ENCODE measurements around the gene EIF5.

The EIF5 gene

DNA sequence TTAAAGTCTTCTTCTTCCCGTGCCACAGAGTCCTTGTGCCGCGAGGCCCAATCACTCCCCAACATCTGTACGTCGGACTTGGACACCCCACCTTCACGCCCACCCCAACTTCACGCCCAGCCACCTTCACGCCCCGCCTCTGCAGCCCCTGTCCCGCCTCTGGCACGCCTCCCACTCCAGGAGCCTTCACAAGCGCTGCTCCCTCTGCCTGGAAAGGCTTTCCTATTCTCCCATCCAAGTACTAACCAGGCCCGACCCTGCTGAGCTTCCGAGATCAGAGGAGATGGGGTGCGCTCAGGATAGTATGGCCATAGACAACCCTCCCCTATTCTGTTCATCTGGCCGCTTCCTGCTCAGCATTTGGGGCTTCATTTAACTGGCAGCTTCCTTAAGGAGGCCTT lies 17.3 kb upstream of the EIF5 start:
- CTCF ChIA-PET = no interaction called here
- peak; percentile 82 for TF ChIP-seq ZFHX2 (tag by site-specific recombination; conservative IDR thresholded peaks at IDR 0.05)
- TF ChIP-seq ZNF223 (tag by site-specific recombination; IDR thresholded peaks at IDR 0.05) = no peak
- TF ChIP-seq ZNF23 (tag by site-specific recombination; IDR thresholded peaks at IDR 0.05; ENCODE audit: borderline replicate concordance) = no peak
- TF ChIP-seq, protein P1, sequence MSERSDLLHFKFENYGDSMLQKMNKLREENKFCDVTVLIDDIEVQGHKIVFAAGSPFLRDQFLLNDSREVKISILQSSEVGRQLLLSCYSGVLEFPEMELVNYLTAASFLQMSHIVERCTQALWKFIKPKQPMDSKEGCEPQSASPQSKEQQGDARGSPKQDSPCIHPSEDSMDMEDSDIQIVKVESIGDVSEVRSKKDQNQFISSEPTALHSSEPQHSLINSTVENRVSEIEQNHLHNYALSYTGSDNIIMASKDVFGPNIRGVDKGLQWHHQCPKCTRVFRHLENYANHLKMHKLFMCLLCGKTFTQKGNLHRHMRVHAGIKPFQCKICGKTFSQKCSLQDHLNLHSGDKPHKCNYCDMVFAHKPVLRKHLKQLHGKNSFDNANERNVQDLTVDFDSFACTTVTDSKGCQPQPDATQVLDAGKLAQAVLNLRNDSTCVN (tag by site-specific recombination; optimal IDR thresholded peaks at IDR 0.05) = no peak
- peak; percentile 86 for TF ChIP-seq EGR2 (tag by site-specific recombination; IDR thresholded peaks at IDR 0.05; ENCODE audit: low read depth)
- H3K27ac ChIP-seq (ENCODE audit: extremely low read depth, low read depth, low read length) = no peak overlapping the region

GRCh38 chr14:103317251-103317650 lies 16.8 kb upstream of the EIF5 start:
- TF ChIP-seq, protein P2, sequence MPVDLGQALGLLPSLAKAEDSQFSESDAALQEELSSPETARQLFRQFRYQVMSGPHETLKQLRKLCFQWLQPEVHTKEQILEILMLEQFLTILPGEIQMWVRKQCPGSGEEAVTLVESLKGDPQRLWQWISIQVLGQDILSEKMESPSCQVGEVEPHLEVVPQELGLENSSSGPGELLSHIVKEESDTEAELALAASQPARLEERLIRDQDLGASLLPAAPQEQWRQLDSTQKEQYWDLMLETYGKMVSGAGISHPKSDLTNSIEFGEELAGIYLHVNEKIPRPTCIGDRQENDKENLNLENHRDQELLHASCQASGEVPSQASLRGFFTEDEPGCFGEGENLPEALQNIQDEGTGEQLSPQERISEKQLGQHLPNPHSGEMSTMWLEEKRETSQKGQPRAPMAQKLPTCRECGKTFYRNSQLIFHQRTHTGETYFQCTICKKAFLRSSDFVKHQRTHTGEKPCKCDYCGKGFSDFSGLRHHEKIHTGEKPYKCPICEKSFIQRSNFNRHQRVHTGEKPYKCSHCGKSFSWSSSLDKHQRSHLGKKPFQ (tag by site-specific recombination; IDR thresholded peaks at IDR 0.05) = no peak
- TF ChIP-seq ZNF16 (tag by site-specific recombination; IDR thresholded peaks at IDR 0.05; ENCODE audit: low read depth) (no peak), ZNF645 (tag by site-specific recombination; IDR thresholded peaks at IDR 0.05) (no peak), ZNF704 (tag by site-specific recombination; IDR thresholded peaks at IDR 0.05) (no peak), SETDB1 (IDR thresholded peaks at IDR 0.05; ENCODE audit: insufficient read length, low read length) (no peak), GFI1B (tag by site-specific recombination; IDR thresholded peaks at IDR 0.05) (no peak), ZNF341 (tag by site-specific recombination; IDR thresholded peaks at IDR 0.05; ENCODE audit: low read depth) (no peak), ZNF513 (tag by site-specific recombination; IDR thresholded peaks at IDR 0.05) (no peak), ZNF138 (tag by site-specific recombination; IDR thresholded peaks at IDR 0.05; ENCODE audit: borderline replicate concordance) (no peak), ZNF10 (tag by site-specific recombination; IDR thresholded peaks at IDR 0.05) (no peak)
- TF ChIP-seq, protein P3, sequence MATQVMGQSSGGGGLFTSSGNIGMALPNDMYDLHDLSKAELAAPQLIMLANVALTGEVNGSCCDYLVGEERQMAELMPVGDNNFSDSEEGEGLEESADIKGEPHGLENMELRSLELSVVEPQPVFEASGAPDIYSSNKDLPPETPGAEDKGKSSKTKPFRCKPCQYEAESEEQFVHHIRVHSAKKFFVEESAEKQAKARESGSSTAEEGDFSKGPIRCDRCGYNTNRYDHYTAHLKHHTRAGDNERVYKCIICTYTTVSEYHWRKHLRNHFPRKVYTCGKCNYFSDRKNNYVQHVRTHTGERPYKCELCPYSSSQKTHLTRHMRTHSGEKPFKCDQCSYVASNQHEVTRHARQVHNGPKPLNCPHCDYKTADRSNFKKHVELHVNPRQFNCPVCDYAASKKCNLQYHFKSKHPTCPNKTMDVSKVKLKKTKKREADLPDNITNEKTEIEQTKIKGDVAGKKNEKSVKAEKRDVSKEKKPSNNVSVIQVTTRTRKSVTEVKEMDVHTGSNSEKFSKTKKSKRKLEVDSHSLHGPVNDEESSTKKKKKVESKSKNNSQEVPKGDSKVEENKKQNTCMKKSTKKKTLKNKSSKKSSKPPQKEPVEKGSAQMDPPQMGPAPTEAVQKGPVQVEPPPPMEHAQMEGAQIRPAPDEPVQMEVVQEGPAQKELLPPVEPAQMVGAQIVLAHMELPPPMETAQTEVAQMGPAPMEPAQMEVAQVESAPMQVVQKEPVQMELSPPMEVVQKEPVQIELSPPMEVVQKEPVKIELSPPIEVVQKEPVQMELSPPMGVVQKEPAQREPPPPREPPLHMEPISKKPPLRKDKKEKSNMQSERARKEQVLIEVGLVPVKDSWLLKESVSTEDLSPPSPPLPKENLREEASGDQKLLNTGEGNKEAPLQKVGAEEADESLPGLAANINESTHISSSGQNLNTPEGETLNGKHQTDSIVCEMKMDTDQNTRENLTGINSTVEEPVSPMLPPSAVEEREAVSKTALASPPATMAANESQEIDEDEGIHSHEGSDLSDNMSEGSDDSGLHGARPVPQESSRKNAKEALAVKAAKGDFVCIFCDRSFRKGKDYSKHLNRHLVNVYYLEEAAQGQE (tag by site-specific recombination; IDR thresholded peaks at IDR 0.05) = no peak
- no peaks in the 10 kb centered on the region for H3K9me3 ChIP-seq (ENCODE audit: control insufficient read depth, insufficient read depth, low read depth, low read length)
- POLR2A ChIA-PET = no interaction called here
- H3K27ac ChIP-seq (ENCODE audit: extremely low read depth, low read depth, low read length) = no peak overlapping the region
- H3K4me1 ChIP-seq (ENCODE audit: control insufficient read depth, insufficient read depth, low read length) = no peaks in the 10 kb centered on the region
- no peak overlapping the region for H3K4me3 ChIP-seq (ENCODE audit: low read depth, low read length)
- CTCF ChIA-PET = no interaction called here
- H3K36me3 ChIP-seq (ENCODE audit: control insufficient read depth in 2 of 2, insufficient read depth in 1 of 2, low read length in 2 of 2) = no peaks in the 10 kb centered on the region

More for the DNA sequence above, 17.3 kb upstream of the EIF5 start:
- H3K4me3 ChIP-seq (ENCODE audit: low read depth, low read length) = no peak overlapping the region
- no peaks in the 10 kb centered on the region for H3K36me3 ChIP-seq (ENCODE audit: control insufficient read depth in 2 of 2, insufficient read depth in 1 of 2, low read length in 2 of 2)
- H3K9me3 ChIP-seq (ENCODE audit: control insufficient read depth, insufficient read depth, low read depth, low read length) = no peaks in the 10 kb centered on the region
- POLR2A ChIA-PET = no interaction called here
- H3K4me1 ChIP-seq (ENCODE audit: control insufficient read depth, insufficient read depth, low read length) = no peaks in the 10 kb centered on the region
